Right atrium auricular region (tissue), 2 donors: ENCODE measurements around the gene NHLRC1. TPM values are rescaled to one million over a fixed set of nuclear protein-coding genes. Genes with fewer than 3 reads are reported as not detected.

Experiments used
- DNase-seq: peaks from one replicate; pipeline ENCODE4 v3.0.0-alpha.2; 2019; ENCODE audit warnings: low spot score
- H3K27ac ChIP-seq, 2 donors: fragments of 200-600 bp; sonication (generic); 1 replicate in 1 of 2; 2 replicates in 1 of 2; pipeline ENCODE4 v1.5.1; 2016 to 2019
- H3K27me3 ChIP-seq, 2 donors: fragments of 200-600 bp; sonication (generic); one replicate each; pipeline versions ENCODE4 v1.5.1 to v1.6.0; 2017 to 2019
- H3K36me3 ChIP-seq: fragments of 200-600 bp; sonication (generic); one replicate; pipeline ENCODE4 v1.5.1; 2016
- H3K4me1 ChIP-seq, 2 donors: fragments of 200-600 bp; sonication (generic); one replicate each; pipeline versions ENCODE4 v1.5.1 to v1.6.0; 2017 to 2019
- H3K4me3 ChIP-seq, 2 donors: fragments of 200-600 bp; sonication (generic); 1 replicate in 1 of 2; 2 replicates in 1 of 2; pipeline ENCODE4 v1.5.1; 2017 to 2019; ENCODE audit warnings: mild to moderate bottlenecking in 1 of 2, moderate library complexity in 1 of 2
- H3K9me3 ChIP-seq, 2 donors: fragments of 200-600 bp; sonication (generic); one replicate each; pipeline ENCODE4 v1.5.1; 2019
- CTCF ChIP-seq, 2 donors: fragments of 200-600 bp; sonication (generic); IDR thresholded peaks; one replicate each; pipeline ENCODE4 v1.5.1; 2019; ENCODE audit warnings: antibody characterized with exemption in 2 of 2
- total RNA-seq, 2 donors: library from RNA; depleted of rRNA; stranded (reverse); fragments of >200 nt; gene quantifications; one replicate each; pipeline ENCODE4 v1.1.0, GENCODE V29; 2016

NHLRC1 gene
- total RNA-seq, 2 donors from 2014 or later: 1.8 to 2.4 TPM

GRCh38 chr6:18078866-18079265 lies 43.6 kb downstream of the NHLRC1 start:
- DNase-seq: no peak
- TF ChIP-seq CTCF (IDR thresholded peaks at IDR 0.05): no peak
- no peaks in the 10 kb centered on the region for H3K9me3 ChIP-seq
- no peaks in the 10 kb centered on the region for H3K36me3 ChIP-seq
- no peak overlapping the region for H3K27ac ChIP-seq
- H3K4me1 ChIP-seq: no peaks in the 10 kb centered on the region
- H3K27me3 ChIP-seq: no peaks in the 10 kb centered on the region
- H3K4me3 ChIP-seq: no peak overlapping the region

GRCh38 chr6:18076231-18076630 lies 46.2 kb downstream of the NHLRC1 start:
- Histone ChIP-seq H3K4me3 (no peak overlapping the region), H3K4me1 (no peaks in the 10 kb centered on the region), H3K27ac (no peak overlapping the region), H3K27me3 (no peaks in the 10 kb centered on the region), H3K36me3 (no peaks in the 10 kb centered on the region), H3K9me3 (no peaks in the 10 kb centered on the region)
- no peak for DNase-seq
- no peak for TF ChIP-seq CTCF (IDR thresholded peaks at IDR 0.05)

- no peaks in the 10 kb centered on the region for H3K27me3 ChIP-seq
- no peak for TF ChIP-seq CTCF (IDR thresholded peaks at IDR 0.05)
Observed at GRCh38 chr6:18072841-18073240, 49.6 kb downstream of the NHLRC1 start.

GRCh38 chr6:18070486-18070885 lies 52.0 kb downstream of the NHLRC1 start:
- Histone ChIP-seq H3K4me3 (no peak overlapping the region), H3K9me3 (no peaks in the 10 kb centered on the region), H3K4me1 (no peaks in the 10 kb centered on the region), H3K27me3 (no peaks in the 10 kb centered on the region), H3K36me3 (no peaks in the 10 kb centered on the region), H3K27ac (no peak overlapping the region)
- DNase-seq: no peak
- no peak for TF ChIP-seq CTCF (IDR thresholded peaks at IDR 0.05)

More at GRCh38 chr6:18072841-18073240, 49.6 kb downstream of the NHLRC1 start:
- H3K4me1 ChIP-seq: no peaks in the 10 kb centered on the region
- no peak for DNase-seq
- H3K27ac ChIP-seq: no peak overlapping the region
- H3K4me3 ChIP-seq: no peak overlapping the region
- H3K9me3 ChIP-seq: no peaks in the 10 kb centered on the region
- no peaks in the 10 kb centered on the region for H3K36me3 ChIP-seq

Other genes starting within 250 kb of the NHLRC1 start
- gene KIF13A, start 135.0 kb downstream of the NHLRC1 start, total RNA-seq: 10 to 100 TPM; 56.6 to 68.3 TPM
- gene TPMT, start 32.4 kb upstream of the NHLRC1 start, total RNA-seq: 10 to 100 TPM in 1 of 2 donors, 1 to 10 TPM in 1; 9.0 to 18.4 TPM
- 10 to 100 TPM in 1 of 2 donors, 1 to 10 TPM in 1; 8.7 to 15.5 TPM for gene KDM1B, start 32.7 kb upstream of the NHLRC1 start, total RNA-seq
- gene DEK, start 141.9 kb upstream of the NHLRC1 start, total RNA-seq: 100 to 1,000 TPM in 1 of 2 donors, 10 to 100 TPM in 1; 94.7 to 109 TPM